DMS53 (cell line): ENCODE results near the gene LILRB5.
A peak's percentile ranks its signal among the peaks of the same experiment; 100 is the strongest.
"Not testable (repeated sequence)": the region's sequence is repeated elsewhere in the genome, so short reads cannot be mapped to it uniquely, and the experiment has no call there.

ENCODE experiments used
- DNase-seq: peaks from one replicate; lab custom pipeline; 2025; lab: John Stamatoyannopoulos, UW

Gene LILRB5

DNA sequence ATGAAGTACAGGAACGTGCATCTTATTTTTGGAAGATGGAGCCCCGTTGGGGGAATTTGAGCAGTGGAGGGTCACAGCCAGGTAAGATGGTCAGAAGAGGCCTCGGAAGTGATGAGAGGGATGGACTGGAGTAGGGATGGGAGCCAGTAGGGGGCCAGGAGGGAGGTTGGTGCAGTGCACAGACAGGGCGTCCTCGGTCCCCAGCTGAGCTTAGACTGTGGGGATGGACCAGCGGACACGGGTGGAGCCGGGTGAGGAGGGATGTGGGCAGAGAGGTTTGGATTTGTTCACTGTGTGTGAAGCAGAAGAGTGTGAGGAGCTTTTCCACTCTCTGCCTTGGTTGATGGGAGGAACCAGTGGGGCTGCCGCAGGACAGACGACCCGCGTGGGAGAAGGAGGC is 45.8 kb downstream of the LILRB5 start:
- DNase-seq: no peak

DNA sequence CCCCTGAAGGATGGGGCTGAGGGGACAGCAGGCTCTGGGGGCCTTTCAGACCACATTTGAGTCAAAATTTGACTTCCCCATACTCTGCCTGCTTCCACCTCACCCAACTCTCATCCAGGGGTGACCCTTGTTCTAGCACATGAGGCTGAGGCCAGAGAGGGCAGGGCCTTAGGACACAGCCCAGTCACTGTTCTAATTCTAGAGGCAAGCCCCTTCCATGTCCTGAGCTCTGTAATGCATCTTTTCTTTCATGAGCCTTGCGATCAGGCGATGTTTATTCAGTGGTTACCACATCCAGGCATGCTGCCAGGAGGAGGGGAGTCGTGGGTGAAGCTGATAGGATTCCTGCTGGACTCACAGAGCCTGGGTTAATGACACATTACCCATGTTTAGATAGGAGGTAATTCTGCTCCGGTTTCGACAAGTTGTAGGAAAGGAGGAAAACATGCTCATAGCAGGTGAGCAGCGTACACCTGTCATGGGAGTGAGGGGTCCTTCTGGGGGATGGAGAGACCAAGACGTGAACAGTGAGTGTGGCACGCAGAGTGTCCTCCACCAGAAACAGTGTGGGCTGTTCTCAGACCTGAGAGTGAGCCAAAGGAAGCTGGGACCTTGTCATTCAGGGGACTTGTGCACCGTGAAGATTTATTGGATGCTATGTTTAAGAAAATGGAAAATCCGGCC is 47.1 kb downstream of the LILRB5 start:
- DNase-seq: peak; percentile 98

DNA sequence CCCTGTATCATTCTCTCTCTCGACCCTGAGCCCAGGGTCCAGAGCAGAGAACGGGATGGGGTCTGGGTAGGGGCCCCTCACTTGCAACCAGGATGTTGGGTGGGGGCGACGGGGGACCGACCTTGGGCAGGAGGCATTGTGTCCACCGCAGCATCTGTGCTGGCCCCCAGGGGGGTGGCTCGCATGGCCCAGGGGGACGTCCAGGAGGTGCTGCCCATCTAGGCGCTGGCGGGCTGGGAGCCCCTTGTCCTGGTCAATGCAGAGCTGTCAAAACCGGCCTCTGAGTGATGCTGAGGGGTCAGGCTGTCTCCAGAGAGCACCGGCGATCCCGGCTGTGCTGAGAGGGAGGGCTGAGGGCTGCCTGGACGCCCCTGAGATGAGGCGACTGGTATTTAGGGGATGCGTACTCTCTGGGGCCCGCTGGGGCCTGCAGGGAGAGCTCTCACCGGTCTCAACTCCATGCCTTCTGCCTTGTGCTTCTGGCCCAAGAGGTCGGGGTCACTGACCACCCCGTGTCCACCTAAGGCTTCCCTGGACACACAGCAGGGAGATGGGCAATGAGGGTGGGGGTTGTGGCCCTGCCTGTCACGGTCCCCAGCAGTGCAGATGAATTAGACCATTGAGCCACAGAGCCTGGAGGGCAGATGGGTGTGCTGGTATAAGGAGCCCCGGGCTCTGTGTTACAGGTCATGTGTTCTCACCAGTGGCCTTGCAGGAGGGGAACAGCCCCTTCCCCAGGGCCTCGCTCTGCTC is 47.8 kb downstream of the LILRB5 start:
- peak; percentile 78 for DNase-seq

DNA sequence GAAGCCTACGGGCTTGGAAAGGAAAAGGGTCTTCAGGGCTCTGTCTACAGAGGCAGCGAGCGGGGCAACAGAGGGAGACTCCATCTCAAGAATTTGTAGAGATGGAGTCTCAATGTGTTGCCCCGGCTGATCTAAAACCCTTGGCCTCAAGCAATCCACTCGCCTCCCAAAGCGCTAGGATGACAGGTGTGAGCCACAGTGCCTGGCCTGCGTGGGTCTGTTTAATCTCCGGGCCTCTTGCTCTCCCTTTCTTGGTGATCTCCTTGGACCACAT is 48.4 kb downstream of the LILRB5 start:
- DNase-seq: peak; percentile 76

DNA sequence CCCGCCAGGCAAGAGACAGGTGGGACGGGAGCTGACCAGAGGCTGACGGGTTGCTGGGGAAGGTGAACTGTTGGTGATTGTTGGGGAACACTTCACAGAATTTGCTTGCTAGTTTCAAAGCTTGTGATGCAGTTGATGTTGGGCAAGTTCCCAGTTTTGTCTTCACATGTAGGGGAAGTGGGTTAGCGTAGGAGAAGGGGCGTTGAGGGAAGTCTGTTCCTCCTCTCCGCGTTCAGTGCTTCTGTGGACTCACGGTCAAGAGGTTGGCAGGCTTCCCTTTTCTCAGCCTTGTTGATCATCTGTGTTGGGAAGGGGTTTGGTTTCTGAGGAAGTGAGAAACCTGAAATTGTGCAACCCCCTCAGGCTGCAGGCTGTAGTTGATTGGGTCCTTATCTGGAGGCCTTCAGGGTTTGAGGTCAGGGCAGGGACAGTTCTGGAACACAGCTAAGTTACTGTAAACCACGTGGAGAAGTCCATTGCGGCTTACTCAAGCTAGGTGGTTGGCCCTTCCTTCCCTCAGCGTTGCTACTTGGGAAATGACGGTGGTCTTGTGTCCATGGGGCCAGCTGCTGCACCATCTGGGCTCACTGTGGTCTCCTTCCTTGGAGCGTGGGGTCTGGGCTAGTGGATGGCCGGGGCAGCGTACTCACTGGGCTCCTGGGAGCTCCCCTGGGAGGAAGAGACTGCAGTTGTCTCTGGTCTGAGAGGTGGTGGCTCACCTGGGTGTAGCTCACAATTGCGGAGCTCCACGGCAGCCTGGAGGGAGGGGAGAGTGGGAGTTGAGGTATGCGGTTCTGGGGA is 48.9 kb downstream of the LILRB5 start:
- DNase-seq: peak; percentile 76

DNA sequence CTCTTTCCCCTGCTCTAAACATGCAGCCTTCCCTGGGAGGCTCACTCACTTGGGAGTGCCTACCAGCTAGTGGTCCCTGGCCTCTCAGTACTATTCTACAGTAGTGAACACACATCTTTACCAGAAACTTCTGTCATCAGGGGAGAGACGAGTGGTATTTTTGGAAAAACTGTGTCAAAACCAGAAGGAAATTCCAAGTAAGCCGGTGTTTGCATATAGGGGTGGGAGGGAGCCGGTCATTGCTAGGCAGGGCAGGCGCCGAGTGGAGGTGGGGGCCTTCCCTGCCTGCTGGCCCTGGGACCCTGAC is 49.4 kb downstream of the LILRB5 start:
- DNase-seq: no peak

DNA sequence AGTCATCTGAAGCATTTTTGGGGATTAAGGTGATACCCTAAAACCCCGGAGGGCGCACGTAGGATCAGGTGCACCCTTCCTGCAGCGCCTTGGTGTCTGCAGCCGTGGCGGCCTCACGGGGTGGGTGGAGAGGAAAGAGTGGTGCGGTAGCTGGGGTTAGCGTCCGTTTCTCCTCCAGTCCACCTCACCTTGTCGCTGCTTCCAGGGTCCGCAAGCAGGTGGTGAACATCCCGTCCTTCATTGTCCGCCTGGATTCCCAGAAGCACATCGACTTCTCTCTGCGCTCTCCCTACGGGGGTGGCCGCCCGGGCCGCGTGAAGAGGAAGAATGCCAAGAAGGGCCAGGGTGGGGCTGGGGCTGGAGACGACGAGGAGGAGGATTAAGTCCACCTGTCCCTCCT is 49.9 kb downstream of the LILRB5 start:
- not testable (repeated sequence) for DNase-seq

DNA sequence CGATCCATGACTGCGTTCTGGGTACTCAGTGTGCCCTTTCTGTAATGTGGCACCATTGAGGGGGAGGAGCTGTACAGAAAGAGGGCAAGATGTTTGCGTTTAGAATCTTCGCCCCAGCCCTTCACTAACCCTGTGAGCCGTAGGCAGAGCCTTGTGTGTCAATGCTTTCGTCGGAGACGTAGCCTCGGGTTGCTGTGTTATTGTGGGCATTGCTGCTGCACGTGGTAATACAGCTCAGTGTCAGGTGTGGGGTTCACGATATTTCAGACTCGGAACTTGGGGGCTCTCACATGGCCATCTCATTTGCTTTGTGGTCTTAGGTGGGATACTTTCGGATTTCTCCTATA is 50.3 kb downstream of the LILRB5 start:
- no peak for DNase-seq

DNA sequence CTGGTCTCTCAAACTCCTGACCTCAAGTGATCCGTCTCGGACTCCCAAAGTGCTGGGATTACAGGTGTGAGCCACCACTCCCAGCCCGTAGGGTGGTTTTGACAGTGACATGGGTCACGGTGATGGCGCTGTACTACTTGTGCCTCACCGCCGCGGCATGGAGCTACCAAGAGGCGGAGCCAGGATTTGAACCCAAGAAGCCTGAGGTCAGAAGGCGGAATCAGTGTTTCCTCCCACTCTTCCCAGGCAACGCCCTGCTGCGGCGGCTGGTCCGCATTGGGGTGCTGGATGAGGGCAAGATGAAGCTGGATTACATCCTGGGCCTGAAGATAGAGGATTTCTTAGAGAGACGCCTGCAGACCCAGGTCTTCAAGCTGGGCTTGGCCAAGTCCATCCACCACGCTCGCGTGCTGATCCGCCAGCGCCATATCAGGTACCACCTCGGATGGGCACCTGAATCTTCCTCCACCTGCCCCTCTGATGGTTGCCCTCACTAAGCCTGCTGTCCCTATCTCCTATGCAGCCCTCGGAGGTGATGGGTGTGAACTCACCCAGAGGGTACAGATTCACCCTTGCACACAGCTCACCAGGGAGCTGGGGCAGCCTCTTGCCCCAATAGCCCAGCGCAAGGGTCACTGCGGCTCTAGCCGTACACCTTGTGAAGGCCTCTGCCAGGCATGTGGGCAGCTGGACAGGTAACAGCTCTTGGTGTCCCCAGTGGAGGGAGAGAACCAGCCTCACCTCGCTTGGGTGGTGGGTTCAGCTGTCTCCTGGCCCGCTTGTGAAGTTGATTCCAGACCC is 50.8 kb downstream of the LILRB5 start:
- DNase-seq: no peak

DNA sequence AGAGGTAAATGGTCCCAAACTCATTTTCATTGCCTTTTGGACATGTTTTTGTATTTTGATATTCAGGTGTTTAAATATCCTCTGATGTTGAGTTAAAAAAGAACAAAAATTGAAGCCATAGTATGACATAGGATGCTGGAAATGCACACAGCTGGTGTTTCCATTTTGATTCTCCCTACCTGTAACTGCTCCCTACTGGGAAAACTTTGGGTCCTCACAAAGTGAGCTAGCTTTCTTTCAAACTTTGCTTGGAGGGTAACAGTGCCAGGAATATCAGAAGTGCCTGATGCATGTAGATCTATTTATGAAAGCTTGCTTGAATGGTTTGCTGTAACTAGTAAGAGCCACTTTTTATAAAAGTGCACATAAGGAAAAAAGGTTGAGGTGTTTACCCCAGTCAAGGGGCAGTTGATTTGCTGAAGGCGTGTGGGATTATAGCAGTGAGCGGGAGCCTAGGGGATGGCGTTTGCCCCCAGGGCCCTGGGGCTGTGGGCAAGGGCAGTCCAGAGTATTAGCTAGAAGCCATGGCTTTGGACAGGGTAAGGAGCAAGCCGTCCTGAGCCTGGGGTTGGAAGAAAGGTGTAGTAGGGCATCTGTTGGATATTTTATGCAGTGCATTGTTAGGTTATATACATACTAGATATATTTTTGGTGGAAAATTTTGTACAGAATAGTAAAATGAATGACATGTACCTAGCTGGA is 52.2 kb downstream of the LILRB5 start:
- DNase-seq: no peak

DNA sequence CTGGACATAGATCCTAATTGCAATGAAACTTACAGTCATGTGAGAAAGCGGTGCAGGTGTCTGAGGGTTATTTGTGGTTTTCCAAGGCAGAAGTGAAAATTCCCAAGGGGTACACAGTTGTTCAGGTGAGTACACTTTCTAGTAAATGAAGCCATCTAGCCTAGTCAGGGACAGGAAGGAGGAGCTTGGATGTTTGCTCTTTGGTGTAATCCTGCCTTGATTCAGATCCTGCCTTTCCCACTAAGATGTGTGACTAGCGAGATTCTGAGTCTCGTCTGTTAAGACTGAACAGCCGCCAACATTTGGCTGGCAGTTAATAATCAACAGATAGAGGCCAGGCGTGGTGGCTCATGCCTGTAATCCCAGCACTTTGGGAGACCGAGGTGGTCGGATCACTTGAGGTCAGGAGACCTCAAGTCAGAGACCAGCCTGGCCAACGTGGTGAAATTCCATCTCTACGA is 53.9 kb downstream of the LILRB5 start:
- peak; percentile 62 for DNase-seq

DNA sequence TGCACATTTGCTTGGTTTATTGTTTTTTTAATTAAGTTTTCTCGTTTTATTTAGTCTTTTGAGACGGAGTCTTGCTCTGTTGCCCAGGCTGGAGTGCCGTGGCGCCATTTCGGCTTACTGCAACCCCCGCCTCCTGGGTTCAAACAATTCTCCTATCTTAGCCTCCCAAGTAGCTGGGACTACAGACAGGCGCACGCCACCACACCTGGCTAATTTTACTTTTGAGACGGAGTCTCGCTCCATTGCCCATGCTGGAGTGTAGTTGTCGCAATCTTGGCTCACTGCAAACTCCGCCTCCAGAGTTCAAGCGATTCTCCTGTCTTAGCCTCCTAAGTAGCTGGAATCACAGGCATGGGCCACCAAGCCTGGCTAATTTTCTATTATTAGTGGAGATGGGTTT is 55.1 kb downstream of the LILRB5 start:
- DNase-seq: no peak

DNA sequence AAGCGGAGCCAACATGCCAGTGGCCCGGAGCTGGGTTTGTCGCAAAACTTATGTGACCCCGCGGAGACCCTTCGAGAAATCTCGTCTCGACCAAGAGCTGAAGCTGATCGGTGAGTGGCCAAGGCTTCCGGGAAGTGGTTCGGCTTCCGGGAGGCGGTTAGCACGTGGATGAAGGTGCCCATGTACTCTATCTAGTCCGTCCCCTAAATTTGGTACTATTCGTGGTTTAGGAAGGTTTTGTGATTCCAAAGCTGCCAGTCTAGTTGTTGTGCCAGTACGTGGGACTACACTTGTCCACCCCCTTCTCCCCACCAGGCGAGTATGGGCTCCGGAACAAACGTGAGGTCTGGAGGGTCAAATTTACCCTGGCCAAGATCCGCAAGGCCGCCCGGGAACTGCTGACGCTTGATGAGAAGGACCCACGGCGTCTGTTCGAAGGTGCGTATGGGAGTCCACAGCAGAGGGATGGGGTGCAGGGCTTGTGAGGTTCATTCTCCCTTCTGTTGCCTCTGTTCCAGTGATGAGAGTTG is 55.8 kb downstream of the LILRB5 start:
- DNase-seq: no peak
